Osteoblast (primary cell): ENCODE results near the gene ATP2A2. TPM values are rescaled to one million over a fixed set of nuclear protein-coding genes. Genes with fewer than 3 reads are reported as not detected.
"Not testable (repeated sequence)": the region's sequence is repeated elsewhere in the genome, so short reads cannot be mapped to it uniquely, and the experiment has no call there.

Source experiments
- DNase-seq: peaks from one replicate; pipeline ENCODE4 v3.0.0; 2011; ENCODE audit warnings: low spot score, mixed read lengths; ENCODE audit not compliant: insufficient read length; ENCODE audit errors: missing footprints
- H2AFZ ChIP-seq: 2 replicates; pipeline ENCODE4 v1.6.0; 2011; ENCODE audit warnings: mild to moderate bottlenecking, low read length
- H3K27ac ChIP-seq: 2 replicates; pipeline ENCODE4 v1.5.1; 2011; ENCODE audit warnings: mild to moderate bottlenecking, low read depth, low read length, moderate library complexity
- H3K27me3 ChIP-seq: 2 replicates; pipeline ENCODE4 v1.6.0; 2012; ENCODE audit warnings: mild to moderate bottlenecking, control low read depth, inconsistent platforms, low read length, moderate library complexity; ENCODE audit not compliant: insufficient read depth
- H3K36me3 ChIP-seq: 2 replicates; pipeline ENCODE4 v1.5.1; 2011; ENCODE audit warnings: mild to moderate bottlenecking, low read length, control low read depth, moderate library complexity; ENCODE audit not compliant: insufficient read depth
- H3K4me1 ChIP-seq: 2 replicates; pipeline ENCODE4 v1.5.1; 2011; ENCODE audit warnings: mild to moderate bottlenecking, low read length, control low read depth, moderate library complexity; ENCODE audit not compliant: insufficient read depth
- H3K4me2 ChIP-seq: 2 replicates; pipeline ENCODE4 v1.6.0; 2011; ENCODE audit warnings: mild to moderate bottlenecking, low read length; ENCODE audit not compliant: insufficient read depth
- H3K4me3 ChIP-seq: fragments of 200-600 bp; sonication (generic); 3 replicates; pipeline ENCODE4 v1.5.1; 2012; ENCODE audit warnings: mild to moderate bottlenecking, low read length, inconsistent platforms; ENCODE audit not compliant: insufficient read depth
- H3K79me2 ChIP-seq: 2 replicates; pipeline ENCODE4 v1.6.0; 2012; ENCODE audit warnings: mild to moderate bottlenecking, low read length, control low read depth, inconsistent platforms; ENCODE audit not compliant: insufficient read depth
- H3K9me3 ChIP-seq: 2 replicates; pipeline ENCODE4 v1.5.1; 2011; ENCODE audit warnings: low read depth, low read length, control low read depth
- H4K20me1 ChIP-seq: 2 replicates; pipeline ENCODE4 v1.6.0; 2012; ENCODE audit warnings: mild to moderate bottlenecking, low read length, control low read depth; ENCODE audit not compliant: insufficient read depth
- CTCF ChIP-seq: IDR thresholded peaks from 2 replicates; pipeline ENCODE4 v1.5.1; 2011; ENCODE audit warnings: mild to moderate bottlenecking, low read depth, low read length, moderate library complexity; ENCODE audit errors: extremely low read depth
- total RNA-seq: library from RNA; depleted of rRNA; stranded (reverse); fragments of >200 nt; gene quantifications from 2 replicates; pipeline ENCODE4 v1.2.3, GENCODE V29; 2012

The ATP2A2 gene
- total RNA-seq, 1 donor: 107 TPM

DNA sequence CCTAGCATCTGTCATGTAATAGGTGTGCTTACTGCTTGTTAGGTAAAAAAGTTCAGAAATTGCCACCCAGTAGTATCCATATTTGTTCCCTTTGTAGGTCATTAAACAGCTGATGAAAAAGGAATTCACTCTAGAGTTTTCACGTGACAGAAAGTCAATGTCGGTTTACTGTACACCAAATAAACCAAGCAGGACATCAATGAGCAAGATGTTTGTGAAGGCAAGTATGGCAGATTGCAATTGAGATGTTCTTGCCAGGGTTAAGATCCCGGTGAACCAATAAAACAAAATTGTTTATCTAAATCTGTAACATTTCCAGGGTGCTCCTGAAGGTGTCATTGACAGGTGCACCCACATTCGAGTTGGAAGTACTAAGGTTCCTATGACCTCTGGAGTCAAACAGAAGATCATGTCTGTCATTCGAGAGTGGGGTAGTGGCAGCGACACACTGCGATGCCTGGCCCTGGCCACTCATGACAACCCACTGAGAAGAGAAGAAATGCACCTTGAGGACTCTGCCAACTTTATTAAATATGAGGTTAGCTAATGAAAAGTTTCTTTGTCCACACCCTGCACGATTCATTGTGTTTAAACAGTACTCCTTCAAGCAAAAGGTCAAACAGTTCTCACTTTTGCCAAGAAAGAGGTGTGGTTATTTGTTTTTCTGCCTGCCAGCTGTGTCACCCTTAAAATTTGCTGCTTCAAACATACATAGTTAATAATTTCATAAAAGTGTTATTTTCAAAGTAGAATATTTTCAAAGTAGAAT lies 58.3 kb downstream of the ATP2A2 start:
- Histone ChIP-seq H3K9me3 (no peaks in the 10 kb centered on the region), H3K27me3 (no peaks in the 10 kb centered on the region), H4K20me1 (peaks cover 14% of the 10 kb centered on the region)

GRCh38 chr12:110340261-110340660 lies 59.2 kb downstream of the ATP2A2 start:
- H4K20me1 ChIP-seq: peaks cover 19% of the 10 kb centered on the region
- H3K4me1 ChIP-seq, H3K4me3 ChIP-seq, DNase-seq, H3K4me2 ChIP-seq, H3K27me3 ChIP-seq, H2AFZ ChIP-seq, H3K9me3 ChIP-seq: not testable (repeated sequence)
- H3K79me2 ChIP-seq: peaks cover 48% of the 10 kb centered on the region
- peaks cover 99% of the 10 kb centered on the region for H3K36me3 ChIP-seq
- H3K27ac ChIP-seq: peak overlapping the region; percentile 29

More for the DNA sequence above, 58.3 kb downstream of the ATP2A2 start:
- DNase-seq: no peak
- TF ChIP-seq CTCF: no peak
- peaks cover 5% of the 10 kb centered on the region for H3K4me1 ChIP-seq
- H3K79me2 ChIP-seq: peaks cover 49% of the 10 kb centered on the region
- no peak overlapping the region for H3K4me2 ChIP-seq
- H2AFZ ChIP-seq: no peak overlapping the region
- no peak overlapping the region for H3K27ac ChIP-seq
- peaks cover 97% of the 10 kb centered on the region for H3K36me3 ChIP-seq
- no peak overlapping the region for H3K4me3 ChIP-seq

DNA sequence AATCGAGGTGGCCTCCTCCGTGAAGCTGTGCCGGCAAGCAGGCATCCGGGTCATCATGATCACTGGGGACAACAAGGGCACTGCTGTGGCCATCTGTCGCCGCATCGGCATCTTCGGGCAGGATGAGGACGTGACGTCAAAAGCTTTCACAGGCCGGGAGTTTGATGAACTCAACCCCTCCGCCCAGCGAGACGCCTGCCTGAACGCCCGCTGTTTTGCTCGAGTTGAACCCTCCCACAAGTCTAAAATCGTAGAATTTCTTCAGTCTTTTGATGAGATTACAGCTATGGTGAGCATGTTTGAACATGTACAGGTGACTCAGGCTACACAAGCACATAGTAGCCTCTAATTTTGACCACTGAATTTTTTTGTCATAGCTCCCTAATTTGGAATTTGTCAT lies 59.7 kb downstream of the ATP2A2 start:
- no peak for TF ChIP-seq CTCF
- Histone ChIP-seq H3K4me2 (no peak overlapping the region), H3K79me2 (peaks cover 44% of the 10 kb centered on the region), H4K20me1 (peaks cover 16% of the 10 kb centered on the region), H3K9me3 (no peaks in the 10 kb centered on the region), H3K36me3 (peaks cover 99% of the 10 kb centered on the region), H3K4me3 (no peak overlapping the region), H3K4me1 (peaks cover 5% of the 10 kb centered on the region), H2AFZ (no peak overlapping the region), H3K27me3 (no peaks in the 10 kb centered on the region), H3K27ac (peak overlapping the region; percentile 29)
- DNase-seq: no peak

DNA sequence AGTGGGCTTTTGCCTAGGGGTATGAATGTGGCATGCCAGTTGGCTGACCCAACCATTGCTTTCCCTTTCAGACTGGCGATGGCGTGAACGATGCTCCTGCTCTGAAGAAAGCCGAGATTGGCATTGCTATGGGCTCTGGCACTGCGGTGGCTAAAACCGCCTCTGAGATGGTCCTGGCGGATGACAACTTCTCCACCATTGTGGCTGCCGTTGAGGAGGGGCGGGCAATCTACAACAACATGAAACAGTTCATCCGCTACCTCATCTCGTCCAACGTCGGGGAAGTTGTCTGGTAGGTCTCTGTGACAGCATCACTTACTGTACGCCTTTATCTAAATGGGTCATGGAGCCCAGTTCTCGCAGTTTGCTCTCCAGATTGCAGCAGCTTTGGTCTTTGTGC lies 61.1 kb downstream of the ATP2A2 start:
- H3K9me3 ChIP-seq: no peaks in the 10 kb centered on the region
- H3K27me3 ChIP-seq: no peaks in the 10 kb centered on the region
- H3K4me1 ChIP-seq: peaks cover 5% of the 10 kb centered on the region
- no peak overlapping the region for H2AFZ ChIP-seq
- no peak for TF ChIP-seq CTCF
- H4K20me1 ChIP-seq: peaks cover 15% of the 10 kb centered on the region
- H3K27ac ChIP-seq: no peak overlapping the region
- H3K4me2 ChIP-seq: no peak overlapping the region
- no peak for DNase-seq
- H3K79me2 ChIP-seq: peaks cover 30% of the 10 kb centered on the region
- H3K4me3 ChIP-seq: no peak overlapping the region
- H3K36me3 ChIP-seq: peaks cover 98% of the 10 kb centered on the region
